ENCODE results near the gene SLC26A9. TPM values are rescaled to one million over a fixed set of nuclear protein-coding genes. Genes with fewer than 3 reads are reported as not detected.

Gene SLC26A9
- total and polyA plus RNA-seq, 4 donors, result 0.13 to 0.18 (median 0.18) TPM; not detected in 1

Other genes starting within 250 kb of the SLC26A9 start
- 100 to 1,000 TPM; 145 to 158 TPM for gene NUCKS1, start 193.3 kb downstream of the SLC26A9 start, total RNA-seq
- 10 to 100 TPM; 47.1 to 47.6 TPM for gene NUCKS1, start 193.3 kb downstream of the SLC26A9 start, polyA plus RNA-seq
- 10 to 100 TPM; 19.5 to 38.9 TPM for gene RAB29, start 168.0 kb downstream of the SLC26A9 start, total RNA-seq
- gene RAB29, start 168.0 kb downstream of the SLC26A9 start, polyA plus RNA-seq, result 10 to 100 TPM; 27.2 to 36.8 TPM
- gene SLC41A1, start 130.3 kb downstream of the SLC26A9 start, total RNA-seq, result 10 to 100 TPM; 36.2 to 40.3 TPM
- 10 to 100 TPM in 1 of 2 donors, 1 to 10 TPM in 1; 7.3 to 24.7 TPM for gene SLC41A1, start 130.3 kb downstream of the SLC26A9 start, polyA plus RNA-seq
- gene PM20D1, start 93.3 kb downstream of the SLC26A9 start, total RNA-seq, result 1 to 10 TPM in 1 of 2 donors, under 1 TPM in 1; 0.19 to 1.1 TPM
- under 1 TPM in 1 of 2 donors, not detected in 1; 0.63 TPM for gene PM20D1, start 93.3 kb downstream of the SLC26A9 start, polyA plus RNA-seq
- 10 to 100 TPM in 1 of 2 donors, 1 to 10 TPM in 1; 1.7 to 11.4 TPM for gene RAB7B, start 59.9 kb upstream of the SLC26A9 start, total RNA-seq
- 1 to 10 TPM; 2.5 to 7.9 TPM for gene RAB7B, start 59.9 kb upstream of the SLC26A9 start, polyA plus RNA-seq
- gene CTSE, start 80.4 kb upstream of the SLC26A9 start, total RNA-seq, result under 1 TPM in 1 of 2 donors, not detected in 1; 0.69 TPM
- 10 to 100 TPM in 1 of 2 donors, under 1 TPM in 1; 0.26 to 18.9 TPM for gene CTSE, start 80.4 kb upstream of the SLC26A9 start, polyA plus RNA-seq
- 1 to 10 TPM in 1 of 2 donors, under 1 TPM in 1; 0.84 to 3.3 TPM for gene RHEX, start 109.7 kb upstream of the SLC26A9 start, total RNA-seq
- not detected for gene RHEX, start 109.7 kb upstream of the SLC26A9 start, polyA plus RNA-seq
- gene AVPR1B, start 173.9 kb upstream of the SLC26A9 start, total RNA-seq, result not detected
- not detected for gene AVPR1B, start 173.9 kb upstream of the SLC26A9 start, polyA plus RNA-seq